ENCODE data around the gene EDC4. TPM values are rescaled to one million over a fixed set of nuclear protein-coding genes. Genes with fewer than 3 reads are reported as not detected.

EDC4 gene
- polyA plus RNA-seq, 1 donor from 2014 or later, result 66.0 TPM

DNA sequence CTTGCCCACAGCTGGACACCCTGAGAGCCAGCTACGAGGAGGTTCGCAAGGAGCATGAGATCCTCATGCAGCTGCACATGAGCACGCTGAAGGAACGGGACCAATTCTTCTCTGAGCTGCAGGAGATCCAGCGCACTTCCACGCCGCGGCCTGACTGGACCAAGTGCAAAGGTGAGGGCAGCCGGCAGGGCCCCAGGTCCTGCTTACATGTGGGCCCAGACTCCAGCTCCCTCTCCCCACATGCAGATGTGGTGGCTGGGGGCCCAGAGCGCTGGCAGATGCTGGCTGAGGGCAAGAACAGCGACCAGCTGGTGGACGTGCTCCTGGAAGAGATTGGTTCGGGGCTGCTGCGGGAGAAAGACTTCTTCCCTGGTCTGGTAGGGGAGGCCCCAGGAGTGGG is 46.9 kb upstream of the EDC4 start:
- H3K36me3 ChIP-seq (ENCODE audit: insufficient read depth, low read length), result no peaks in the 10 kb centered on the region

DNA sequence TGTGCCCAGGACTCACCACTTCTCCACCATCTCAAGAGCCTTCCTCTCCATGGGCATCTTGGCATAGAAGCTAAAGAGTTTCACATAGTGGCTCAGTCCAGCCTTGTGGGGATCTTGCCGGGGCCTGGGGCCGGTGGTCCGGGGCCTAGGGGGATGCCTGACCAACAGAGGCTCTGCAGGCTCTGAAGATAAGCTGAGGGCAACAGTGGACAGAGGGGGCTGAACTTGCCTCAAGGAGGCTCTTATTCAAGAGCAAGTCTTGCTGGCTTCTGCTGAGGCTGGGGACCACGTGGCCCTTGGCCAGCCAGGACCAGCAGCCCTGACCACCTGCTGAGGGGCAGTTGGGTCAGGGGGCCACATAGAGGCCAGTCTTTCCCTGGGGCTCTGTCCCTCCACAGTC is 44.2 kb upstream of the EDC4 start:
- Histone ChIP-seq H2AFZ (ENCODE audit: low read depth, low read length) (no peak overlapping the region), H3K36me3 (ENCODE audit: insufficient read depth, low read length) (no peaks in the 10 kb centered on the region), H3K4me3 (ENCODE audit: low read length) (no peak overlapping the region), H3K27me3 (ENCODE audit: insufficient read depth, low read depth, low read length) (no peaks in the 10 kb centered on the region), H3K9me2 (ENCODE audit: insufficient read depth, low read length) (no peaks in the 10 kb centered on the region), H3K27ac (ENCODE audit: low read length) (no peak overlapping the region), H3K9me3 (ENCODE audit: low read length) (no peaks in the 10 kb centered on the region), H4K20me1 (ENCODE audit: insufficient read depth) (no peaks in the 10 kb centered on the region), H3K9ac (ENCODE audit: low read length) (no peak overlapping the region), H3F3A (ENCODE audit: insufficient read depth, low read length, poor library complexity, severe bottlenecking) (no peaks in the 10 kb centered on the region), H3K79me2 (replicated peaks; ENCODE audit: insufficient read depth, low read length) (peaks cover 8% of the 10 kb centered on the region), H3K4me2 (ENCODE audit: low read length) (no peak overlapping the region)
- TF ChIP-seq, protein P1, sequence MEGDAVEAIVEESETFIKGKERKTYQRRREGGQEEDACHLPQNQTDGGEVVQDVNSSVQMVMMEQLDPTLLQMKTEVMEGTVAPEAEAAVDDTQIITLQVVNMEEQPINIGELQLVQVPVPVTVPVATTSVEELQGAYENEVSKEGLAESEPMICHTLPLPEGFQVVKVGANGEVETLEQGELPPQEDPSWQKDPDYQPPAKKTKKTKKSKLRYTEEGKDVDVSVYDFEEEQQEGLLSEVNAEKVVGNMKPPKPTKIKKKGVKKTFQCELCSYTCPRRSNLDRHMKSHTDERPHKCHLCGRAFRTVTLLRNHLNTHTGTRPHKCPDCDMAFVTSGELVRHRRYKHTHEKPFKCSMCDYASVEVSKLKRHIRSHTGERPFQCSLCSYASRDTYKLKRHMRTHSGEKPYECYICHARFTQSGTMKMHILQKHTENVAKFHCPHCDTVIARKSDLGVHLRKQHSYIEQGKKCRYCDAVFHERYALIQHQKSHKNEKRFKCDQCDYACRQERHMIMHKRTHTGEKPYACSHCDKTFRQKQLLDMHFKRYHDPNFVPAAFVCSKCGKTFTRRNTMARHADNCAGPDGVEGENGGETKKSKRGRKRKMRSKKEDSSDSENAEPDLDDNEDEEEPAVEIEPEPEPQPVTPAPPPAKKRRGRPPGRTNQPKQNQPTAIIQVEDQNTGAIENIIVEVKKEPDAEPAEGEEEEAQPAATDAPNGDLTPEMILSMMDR (IDR thresholded peaks at IDR 0.05; ENCODE audit: poor library complexity, severe bottlenecking), result no peak
- TF ChIP-seq SMC3 (conservative IDR thresholded peaks at IDR 0.05; ENCODE audit: poor library complexity) (no peak), TAF1 (IDR thresholded peaks at IDR 0.05; ENCODE audit: low read depth) (no peak), RAD21 (conservative IDR thresholded peaks at IDR 0.05) (no peak), MXI1 (conservative IDR thresholded peaks at IDR 0.05; ENCODE audit: poor library complexity, severe bottlenecking) (no peak), EP300 (conservative IDR thresholded peaks at IDR 0.05; ENCODE audit: poor library complexity, severe bottlenecking) (no peak)
- TF ChIP-seq, protein P2, sequence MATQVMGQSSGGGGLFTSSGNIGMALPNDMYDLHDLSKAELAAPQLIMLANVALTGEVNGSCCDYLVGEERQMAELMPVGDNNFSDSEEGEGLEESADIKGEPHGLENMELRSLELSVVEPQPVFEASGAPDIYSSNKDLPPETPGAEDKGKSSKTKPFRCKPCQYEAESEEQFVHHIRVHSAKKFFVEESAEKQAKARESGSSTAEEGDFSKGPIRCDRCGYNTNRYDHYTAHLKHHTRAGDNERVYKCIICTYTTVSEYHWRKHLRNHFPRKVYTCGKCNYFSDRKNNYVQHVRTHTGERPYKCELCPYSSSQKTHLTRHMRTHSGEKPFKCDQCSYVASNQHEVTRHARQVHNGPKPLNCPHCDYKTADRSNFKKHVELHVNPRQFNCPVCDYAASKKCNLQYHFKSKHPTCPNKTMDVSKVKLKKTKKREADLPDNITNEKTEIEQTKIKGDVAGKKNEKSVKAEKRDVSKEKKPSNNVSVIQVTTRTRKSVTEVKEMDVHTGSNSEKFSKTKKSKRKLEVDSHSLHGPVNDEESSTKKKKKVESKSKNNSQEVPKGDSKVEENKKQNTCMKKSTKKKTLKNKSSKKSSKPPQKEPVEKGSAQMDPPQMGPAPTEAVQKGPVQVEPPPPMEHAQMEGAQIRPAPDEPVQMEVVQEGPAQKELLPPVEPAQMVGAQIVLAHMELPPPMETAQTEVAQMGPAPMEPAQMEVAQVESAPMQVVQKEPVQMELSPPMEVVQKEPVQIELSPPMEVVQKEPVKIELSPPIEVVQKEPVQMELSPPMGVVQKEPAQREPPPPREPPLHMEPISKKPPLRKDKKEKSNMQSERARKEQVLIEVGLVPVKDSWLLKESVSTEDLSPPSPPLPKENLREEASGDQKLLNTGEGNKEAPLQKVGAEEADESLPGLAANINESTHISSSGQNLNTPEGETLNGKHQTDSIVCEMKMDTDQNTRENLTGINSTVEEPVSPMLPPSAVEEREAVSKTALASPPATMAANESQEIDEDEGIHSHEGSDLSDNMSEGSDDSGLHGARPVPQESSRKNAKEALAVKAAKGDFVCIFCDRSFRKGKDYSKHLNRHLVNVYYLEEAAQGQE (IDR thresholded peaks at IDR 0.05; ENCODE audit: borderline replicate concordance), result no peak

More for the DNA sequence above, 46.9 kb upstream of the EDC4 start:
- no peaks in the 10 kb centered on the region for H4K20me1 ChIP-seq (ENCODE audit: insufficient read depth)
- H3K9me3 ChIP-seq (ENCODE audit: low read length), result no peaks in the 10 kb centered on the region
- no peak overlapping the region for H3K4me2 ChIP-seq (ENCODE audit: low read length)
- TF ChIP-seq MXI1 (conservative IDR thresholded peaks at IDR 0.05; ENCODE audit: poor library complexity, severe bottlenecking), result no peak
- no peak for TF ChIP-seq POLR2AphosphoS5 (IDR thresholded peaks at IDR 0.05)
- TF ChIP-seq RAD21 (conservative IDR thresholded peaks at IDR 0.05), result no peak
- no peak for TF ChIP-seq EP300 (conservative IDR thresholded peaks at IDR 0.05; ENCODE audit: poor library complexity, severe bottlenecking)
- no peak overlapping the region for H3K4me3 ChIP-seq (ENCODE audit: low read length)
- H2AFZ ChIP-seq (ENCODE audit: low read depth, low read length), result no peak overlapping the region
- H3K27me3 ChIP-seq (ENCODE audit: insufficient read depth, low read depth, low read length), result no peaks in the 10 kb centered on the region
- H3K27ac ChIP-seq (ENCODE audit: low read length), result no peak overlapping the region
- H3K79me2 ChIP-seq (replicated peaks; ENCODE audit: insufficient read depth, low read length), result no peaks in the 10 kb centered on the region
- H3K9me2 ChIP-seq (ENCODE audit: insufficient read depth, low read length), result no peaks in the 10 kb centered on the region
- H3F3A ChIP-seq (ENCODE audit: insufficient read depth, low read length, poor library complexity, severe bottlenecking), result no peaks in the 10 kb centered on the region
- no peak overlapping the region for H3K9ac ChIP-seq (ENCODE audit: low read length)

DNA sequence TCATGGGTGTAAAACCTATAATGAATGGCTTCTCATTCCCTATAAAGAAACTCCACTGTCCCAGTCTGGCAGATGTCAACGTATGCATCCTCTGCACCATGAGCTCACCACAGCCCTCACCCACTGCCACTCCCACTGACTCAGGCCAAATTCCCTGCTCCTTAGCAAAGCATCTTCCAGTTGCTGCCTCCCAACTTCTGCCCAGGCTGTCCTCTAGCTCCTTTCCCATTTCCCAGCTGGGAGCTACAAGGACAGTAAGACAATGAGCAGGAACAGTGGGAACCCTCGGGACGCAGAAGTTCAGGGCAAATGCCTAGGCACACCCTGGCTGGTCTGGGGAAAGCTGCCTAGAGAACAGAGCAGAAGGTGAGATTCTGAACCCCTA is 39.8 kb upstream of the EDC4 start:
- no peaks in the 10 kb centered on the region for H3K9me3 ChIP-seq (ENCODE audit: low read length)
- no peaks in the 10 kb centered on the region for H3K36me3 ChIP-seq (ENCODE audit: insufficient read depth, low read length)
- H3K79me2 ChIP-seq (replicated peaks; ENCODE audit: insufficient read depth, low read length), result peaks cover 8% of the 10 kb centered on the region
- H2AFZ ChIP-seq (ENCODE audit: low read depth, low read length), result no peak overlapping the region
- peak overlapping the region; percentile 72 for H3K9ac ChIP-seq (ENCODE audit: low read length)
- no peaks in the 10 kb centered on the region for H3F3A ChIP-seq (ENCODE audit: insufficient read depth, low read length, poor library complexity, severe bottlenecking)
- peak overlapping the region; percentile 82 for H3K4me2 ChIP-seq (ENCODE audit: low read length)
- H3K9me2 ChIP-seq (ENCODE audit: insufficient read depth, low read length), result no peaks in the 10 kb centered on the region
- TF ChIP-seq MXI1 (conservative IDR thresholded peaks at IDR 0.05; ENCODE audit: poor library complexity, severe bottlenecking) (no peak), SMC3 (conservative IDR thresholded peaks at IDR 0.05; ENCODE audit: poor library complexity) (no peak), RAD21 (conservative IDR thresholded peaks at IDR 0.05) (no peak), POLR2AphosphoS5 (IDR thresholded peaks at IDR 0.05) (no peak), EZH2 (IDR thresholded peaks at IDR 0.05; ENCODE audit: borderline replicate concordance, insufficient read depth, low read length, poor library complexity, severe bottlenecking) (no peak), TAF1 (IDR thresholded peaks at IDR 0.05; ENCODE audit: low read depth) (no peak), EP300 (conservative IDR thresholded peaks at IDR 0.05; ENCODE audit: poor library complexity, severe bottlenecking) (no peak)
- TF ChIP-seq, protein P1 (IDR thresholded peaks at IDR 0.05; ENCODE audit: poor library complexity, severe bottlenecking), result no peak
- TF ChIP-seq, protein P2 (IDR thresholded peaks at IDR 0.05; ENCODE audit: borderline replicate concordance), result no peak
- H3K4me3 ChIP-seq (ENCODE audit: low read length), result peak overlapping the region; percentile 90
- H3K27ac ChIP-seq (ENCODE audit: low read length), result no peak overlapping the region
- H4K20me1 ChIP-seq (ENCODE audit: insufficient read depth), result no peaks in the 10 kb centered on the region
- H3K27me3 ChIP-seq (ENCODE audit: insufficient read depth, low read depth, low read length), result no peaks in the 10 kb centered on the region

Data from neural cell (in vitro differentiated cells).